Activated T-cell treated with anti-CD3 and anti-CD28 coated beads, Interleukin-2, amount 50 U/mL, for 4 hours (primary cell): ENCODE results near the gene TTC3. TPM values are rescaled to one million over a fixed set of nuclear protein-coding genes. Genes with fewer than 3 reads are reported as not detected.

Experiments used
- ATAC-seq, 2 donors: fragments of 200-7000 bp; cut with Tn5 transposase; one replicate each; pipeline ENCODE4 v1.10.0; 2021
- DNase-seq: peaks from one replicate; pipeline ENCODE4 v3.0.0-alpha.2; 2020
- H3K27me3 Mint-ChIP-seq: one replicate; pipeline ENCODE4 v1.8.0; 2021; ENCODE audit warnings: low read depth, mixed read lengths
- H3K36me3 Mint-ChIP-seq: one replicate; pipeline ENCODE4 v1.8.0; 2022; ENCODE audit warnings: mixed read lengths; ENCODE audit not compliant: insufficient read depth
- H3K4me1 Mint-ChIP-seq: one replicate; pipeline ENCODE4 v1.8.0; 2021; ENCODE audit warnings: low read depth, mixed read lengths
- H3K4me3 Mint-ChIP-seq: one replicate; pipeline ENCODE4 v1.8.0; 2021; ENCODE audit warnings: mild to moderate bottlenecking, moderate library complexity, mixed read lengths
- H3K9me3 Mint-ChIP-seq: one replicate; pipeline ENCODE4 v1.8.0; 2021; ENCODE audit warnings: mixed read lengths
- total RNA-seq, 3 donors: library from RNA; stranded (reverse); gene quantifications; one replicate each; pipeline ENCODE4 v1.2.1, GENCODE V29; 2021

Gene TTC3
- total RNA-seq, 3 donors from 2014 or later: 41.9 to 46.5 (median 44.6) TPM

GRCh38 chr21:37072274-37072987, 623 bp upstream of the TTC3 start:
- no peaks in the 10 kb centered on the region for H3K27me3 Mint-ChIP-seq
- ATAC-seq (peak; percentile 62), DNase-seq (peak; percentile 62)
- peaks cover 42% of the 10 kb centered on the region for H3K4me1 Mint-ChIP-seq
- H3K9me3 Mint-ChIP-seq: no peaks in the 10 kb centered on the region
- H3K4me3 Mint-ChIP-seq: peak overlapping the region; percentile 79
- peaks cover 12% of the 10 kb centered on the region for H3K36me3 Mint-ChIP-seq

- Mint-ChIP-seq H3K9me3 (no peaks in the 10 kb centered on the region), H3K4me3 (peak overlapping the region; percentile 90), H3K4me1 (peaks cover 49% of the 10 kb centered on the region), H3K27me3 (no peaks in the 10 kb centered on the region), H3K36me3 (peaks cover 9% of the 10 kb centered on the region)
- peak; percentile 41 to 47 for ATAC-seq
- no peak for DNase-seq
These were observed 553 bp downstream of the TTC3 start for GRCh38 chr21:37073417-37074196.

DNA sequence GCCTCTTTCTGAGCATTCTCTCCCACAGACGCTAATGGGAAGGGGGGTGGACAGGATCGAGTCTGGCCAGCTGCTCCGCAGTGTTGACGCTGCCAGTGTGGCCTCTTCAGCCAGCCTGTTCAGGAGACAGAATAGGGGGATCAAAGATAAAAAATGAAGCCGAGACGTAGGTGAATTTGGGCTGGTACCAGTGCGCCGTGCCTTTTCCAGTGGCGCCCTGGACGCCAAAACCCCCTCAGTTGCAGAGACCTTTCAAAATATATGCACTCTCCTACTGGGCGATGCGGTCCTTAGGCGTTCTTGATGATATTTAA, 1.1 kb downstream of the TTC3 start:
- Mint-ChIP-seq H3K36me3 (peaks cover 5% of the 10 kb centered on the region), H3K4me1 (peaks cover 52% of the 10 kb centered on the region), H3K27me3 (no peaks in the 10 kb centered on the region), H3K4me3 (peak overlapping the region; percentile 90), H3K9me3 (no peaks in the 10 kb centered on the region)
- ATAC-seq: no peak
- DNase-seq: no peak

DNA sequence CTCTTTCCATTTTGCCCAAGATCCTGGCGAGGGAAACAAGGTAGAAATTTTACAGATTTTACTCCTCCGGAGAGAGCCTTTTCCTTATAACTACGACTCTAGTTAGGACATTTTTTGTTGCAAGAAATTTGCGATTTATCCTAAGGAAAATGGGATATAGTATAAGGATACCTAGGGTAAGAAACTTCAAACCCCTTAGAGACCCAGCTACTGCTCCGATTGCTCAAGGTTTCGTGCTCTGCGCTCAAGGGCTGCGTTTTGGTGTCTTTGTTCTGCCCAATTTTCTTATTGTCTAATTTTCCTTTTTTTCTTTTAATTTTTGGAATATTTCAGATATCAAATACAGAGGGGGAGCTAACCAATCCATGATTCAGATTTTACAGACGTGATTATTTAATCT, 1.5 kb downstream of the TTC3 start:
- no peak for DNase-seq
- no peak for ATAC-seq

DNA sequence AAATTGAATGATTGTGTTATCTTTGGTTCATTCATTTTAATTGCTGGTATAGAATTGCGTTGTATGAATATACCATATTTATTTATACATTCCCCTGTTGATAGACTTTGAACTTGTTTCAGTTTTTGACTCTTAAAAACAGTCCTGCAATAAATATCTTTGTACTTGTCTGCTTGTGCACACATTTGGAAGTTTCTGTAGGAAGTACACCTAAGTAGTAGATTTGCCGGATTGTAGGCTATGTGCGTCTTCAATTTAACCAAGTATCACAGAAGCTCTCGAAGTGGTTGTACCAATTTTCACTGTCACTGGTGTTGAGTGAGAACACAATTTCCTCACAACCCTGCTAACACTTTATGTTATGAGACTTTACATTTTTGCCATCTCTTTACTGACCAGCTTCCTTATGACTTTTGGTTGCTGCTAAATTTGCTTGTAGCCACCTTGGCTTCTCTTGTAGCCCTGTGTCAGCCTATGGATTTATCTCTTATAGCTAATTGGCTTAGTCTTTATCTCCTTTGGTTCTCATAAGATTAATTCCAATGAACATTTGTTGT, 2.2 kb downstream of the TTC3 start:
- Mint-ChIP-seq H3K27me3 (no peaks in the 10 kb centered on the region), H3K36me3 (peaks cover 2% of the 10 kb centered on the region), H3K9me3 (no peaks in the 10 kb centered on the region), H3K4me3 (peak overlapping the region; percentile 90), H3K4me1 (peaks cover 52% of the 10 kb centered on the region)
- no peak for DNase-seq
- no peak for ATAC-seq

More for the DNA sequence above, 1.5 kb downstream of the TTC3 start:
- H3K27me3 Mint-ChIP-seq: no peaks in the 10 kb centered on the region
- H3K4me3 Mint-ChIP-seq: peak overlapping the region; percentile 90
- no peaks in the 10 kb centered on the region for H3K9me3 Mint-ChIP-seq
- H3K36me3 Mint-ChIP-seq: peaks cover 4% of the 10 kb centered on the region
- peaks cover 53% of the 10 kb centered on the region for H3K4me1 Mint-ChIP-seq

GRCh38 chr21:37076087-37076850, 3.2 kb downstream of the TTC3 start:
- no peak for DNase-seq
- Mint-ChIP-seq H3K9me3 (no peaks in the 10 kb centered on the region), H3K27me3 (no peaks in the 10 kb centered on the region), H3K36me3 (no peaks in the 10 kb centered on the region), H3K4me3 (no peak overlapping the region), H3K4me1 (peaks cover 48% of the 10 kb centered on the region)
- no peak for ATAC-seq

DNA sequence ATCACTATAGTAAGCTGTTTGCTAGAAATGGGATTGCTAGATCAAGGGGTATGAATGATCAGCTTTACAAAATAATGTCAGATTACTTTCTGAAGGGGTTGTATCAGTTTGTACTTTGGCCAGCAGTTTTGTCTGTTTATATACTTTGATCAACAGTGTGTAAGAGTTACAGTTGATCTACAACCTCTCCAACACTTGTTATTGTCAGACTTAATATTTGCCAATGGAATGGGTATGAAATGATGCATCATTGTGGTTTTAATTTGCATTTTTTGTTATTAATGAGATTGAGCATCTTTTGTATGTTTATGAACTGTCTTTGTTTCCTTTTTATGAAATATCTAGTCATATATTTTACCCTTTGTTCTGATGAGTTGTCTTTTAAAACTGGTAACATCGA, 4.3 kb downstream of the TTC3 start:
- ATAC-seq: no peak

DNA sequence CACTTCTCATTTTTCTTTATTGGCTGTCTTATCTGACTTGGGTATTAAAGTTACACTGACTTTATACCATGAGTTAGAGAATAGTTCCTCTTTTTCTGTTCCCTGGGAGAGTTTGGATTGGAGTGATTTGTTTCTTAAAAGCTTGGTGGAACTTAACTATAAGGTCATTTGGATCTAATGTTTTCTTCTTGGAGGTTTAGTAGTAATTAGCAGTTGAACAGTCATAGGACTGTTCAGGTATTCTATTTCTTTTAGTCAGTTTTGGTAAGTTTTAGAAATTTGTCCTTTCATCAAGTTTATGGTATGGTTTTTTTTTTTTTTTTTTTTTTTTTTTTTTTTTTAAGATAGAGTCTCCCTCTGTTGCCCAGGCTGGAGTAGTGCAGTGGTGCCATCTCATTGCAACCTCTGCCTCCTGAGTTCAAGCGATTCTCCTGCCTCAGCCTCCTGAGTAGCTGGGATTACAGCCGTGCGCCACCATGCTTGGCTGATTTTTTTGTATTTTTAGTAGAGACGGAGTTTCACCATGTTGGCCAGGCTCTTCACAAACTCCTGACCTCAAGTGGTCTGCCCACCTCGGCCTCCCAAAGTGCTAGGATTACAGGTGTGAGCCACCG, 6.3 kb downstream of the TTC3 start:
- ATAC-seq (no peak), DNase-seq (no peak)
- no peaks in the 10 kb centered on the region for H3K9me3 Mint-ChIP-seq
- peaks cover 6% of the 10 kb centered on the region for H3K36me3 Mint-ChIP-seq
- peaks cover 55% of the 10 kb centered on the region for H3K4me1 Mint-ChIP-seq
- no peaks in the 10 kb centered on the region for H3K27me3 Mint-ChIP-seq
- no peak overlapping the region for H3K4me3 Mint-ChIP-seq

More for the DNA sequence above, 4.3 kb downstream of the TTC3 start:
- no peaks in the 10 kb centered on the region for H3K9me3 Mint-ChIP-seq
- H3K4me1 Mint-ChIP-seq: peaks cover 43% of the 10 kb centered on the region
- peaks cover 2% of the 10 kb centered on the region for H3K36me3 Mint-ChIP-seq
- no peaks in the 10 kb centered on the region for H3K27me3 Mint-ChIP-seq
- DNase-seq: no peak
- no peak overlapping the region for H3K4me3 Mint-ChIP-seq

GRCh38 chr21:37082375-37082774, 9.3 kb downstream of the TTC3 start:
- Mint-ChIP-seq H3K4me1 (peaks cover 40% of the 10 kb centered on the region), H3K27me3 (no peaks in the 10 kb centered on the region), H3K9me3 (no peaks in the 10 kb centered on the region), H3K36me3 (peaks cover 6% of the 10 kb centered on the region), H3K4me3 (no peak overlapping the region)
- DNase-seq: no peak
- no peak for ATAC-seq

- no peak for ATAC-seq
- Mint-ChIP-seq H3K9me3 (no peaks in the 10 kb centered on the region), H3K4me3 (no peak overlapping the region), H3K36me3 (peaks cover 6% of the 10 kb centered on the region), H3K27me3 (no peaks in the 10 kb centered on the region), H3K4me1 (peaks cover 36% of the 10 kb centered on the region)
- no peak for DNase-seq
These were observed 9.9 kb downstream of the TTC3 start for GRCh38 chr21:37082856-37083528.

GRCh38 chr21:37085726-37086125, 12.7 kb downstream of the TTC3 start:
- H3K36me3 Mint-ChIP-seq: peaks cover 15% of the 10 kb centered on the region
- H3K27me3 Mint-ChIP-seq: no peaks in the 10 kb centered on the region
- H3K4me1 Mint-ChIP-seq: peaks cover 23% of the 10 kb centered on the region
- no peak overlapping the region for H3K4me3 Mint-ChIP-seq
- ATAC-seq: no peak
- DNase-seq: no peak
- no peaks in the 10 kb centered on the region for H3K9me3 Mint-ChIP-seq

- ATAC-seq (peak in 1 of 2 donors; percentile 52), DNase-seq (no peak)
- peaks cover 20% of the 10 kb centered on the region for H3K4me1 Mint-ChIP-seq
These were observed 14.1 kb downstream of the TTC3 start for GRCh38 chr21:37087188-37087587.

GRCh38 chr21:37088186-37088735, 15.2 kb downstream of the TTC3 start:
- Mint-ChIP-seq H3K27me3 (no peaks in the 10 kb centered on the region), H3K4me3 (no peak overlapping the region), H3K36me3 (peaks cover 19% of the 10 kb centered on the region), H3K4me1 (peaks cover 12% of the 10 kb centered on the region), H3K9me3 (no peaks in the 10 kb centered on the region)
- DNase-seq (no peak), ATAC-seq (no peak)

More at GRCh38 chr21:37087188-37087587, 14.1 kb downstream of the TTC3 start:
- Mint-ChIP-seq H3K36me3 (peaks cover 18% of the 10 kb centered on the region), H3K27me3 (no peaks in the 10 kb centered on the region), H3K4me3 (no peak overlapping the region), H3K9me3 (no peaks in the 10 kb centered on the region)
